HG03196 (cell line): Measurements from ENCODE around the gene LAMA2.
"Not testable (repeated sequence)": the region's sequence is repeated elsewhere in the genome, so short reads cannot be mapped to it uniquely, and the experiment has no call there.

Experiments
- ATAC-seq: cut with Tn5 transposase; IDR thresholded peaks from one replicate; pipeline ENCODE4 v1.9.1; 2021; ENCODE audit not compliant: unreplicated experiment

The LAMA2 gene

GRCh38 chr6:129073691-129074395 is 190.9 kb downstream of the LAMA2 start:
- no peak for ATAC-seq

- no peak for ATAC-seq
These were observed 201.5 kb downstream of the LAMA2 start for GRCh38 chr6:129084406-129084805.

- ATAC-seq, result not testable (repeated sequence)
These were observed 205.5 kb downstream of the LAMA2 start for GRCh38 chr6:129088481-129088880.

GRCh38 chr6:129089357-129089756 is 206.4 kb downstream of the LAMA2 start:
- ATAC-seq, result no peak

- no peak for ATAC-seq
These were observed 211.2 kb downstream of the LAMA2 start for GRCh38 chr6:129094147-129094546.

GRCh38 chr6:129096651-129097290 is 213.8 kb downstream of the LAMA2 start:
- ATAC-seq, result no peak

DNA sequence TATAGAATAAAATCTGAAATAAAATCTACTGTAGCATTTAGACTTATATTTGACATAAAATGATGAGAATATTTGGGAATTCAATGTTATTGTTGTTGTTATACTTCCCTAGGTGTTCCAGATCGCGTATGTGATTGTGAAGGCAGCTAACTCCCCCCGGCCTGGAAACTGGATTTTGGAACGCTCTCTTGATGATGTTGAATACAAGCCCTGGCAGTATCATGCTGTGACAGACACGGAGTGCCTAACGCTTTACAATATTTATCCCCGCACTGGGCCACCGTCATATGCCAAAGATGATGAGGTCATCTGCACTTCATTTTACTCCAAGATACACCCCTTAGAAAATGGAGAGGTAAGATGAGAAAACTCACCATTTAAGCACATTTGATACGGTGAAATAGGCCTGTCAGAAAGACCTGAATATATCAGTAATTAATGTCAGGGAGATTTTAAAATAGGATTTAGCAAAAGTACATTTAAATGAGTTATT is 215.2 kb downstream of the LAMA2 start:
- no peak for ATAC-seq

DNA sequence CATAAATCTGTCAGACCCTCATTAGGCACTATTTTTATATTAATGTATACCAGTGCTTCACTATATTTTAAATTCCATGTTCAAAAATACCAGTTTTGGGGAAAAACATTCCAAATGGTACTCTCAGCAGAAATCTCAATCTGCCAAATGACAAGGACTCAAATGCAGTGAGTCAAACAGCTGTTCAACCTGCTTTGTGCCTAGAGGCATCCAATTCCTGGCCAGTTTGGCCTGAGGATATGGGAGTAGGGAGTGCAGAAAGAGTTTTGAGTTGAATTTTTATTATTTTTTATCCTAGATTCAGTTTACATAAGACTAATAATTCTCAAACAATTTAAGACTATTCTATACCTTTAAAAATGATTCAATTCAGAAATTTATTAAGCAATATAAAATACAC is 216.8 kb downstream of the LAMA2 start:
- ATAC-seq, result no peak

GRCh38 chr6:129100164-129100563 is 217.2 kb downstream of the LAMA2 start:
- no peak for ATAC-seq

GRCh38 chr6:129102741-129103140 is 219.8 kb downstream of the LAMA2 start:
- ATAC-seq, result no peak

DNA sequence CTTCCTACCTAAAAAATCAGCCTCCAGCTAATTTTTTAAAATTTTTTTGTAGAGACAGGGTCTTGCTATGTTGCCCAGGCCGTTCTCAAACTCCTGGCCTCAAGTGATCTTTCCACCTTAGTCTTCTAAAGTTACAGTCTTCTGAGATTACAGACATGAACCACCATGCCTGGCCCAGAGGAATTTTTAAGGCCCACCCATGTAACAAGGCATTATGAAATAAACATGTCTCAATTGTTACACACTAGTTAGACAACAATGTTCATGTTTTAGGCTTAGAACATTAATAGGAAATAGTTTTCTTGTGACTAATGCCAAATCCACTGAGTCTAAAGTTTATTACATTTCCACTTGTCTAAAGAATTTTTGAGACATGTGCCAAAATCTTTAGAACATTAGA is 221.2 kb downstream of the LAMA2 start:
- no peak for ATAC-seq

DNA sequence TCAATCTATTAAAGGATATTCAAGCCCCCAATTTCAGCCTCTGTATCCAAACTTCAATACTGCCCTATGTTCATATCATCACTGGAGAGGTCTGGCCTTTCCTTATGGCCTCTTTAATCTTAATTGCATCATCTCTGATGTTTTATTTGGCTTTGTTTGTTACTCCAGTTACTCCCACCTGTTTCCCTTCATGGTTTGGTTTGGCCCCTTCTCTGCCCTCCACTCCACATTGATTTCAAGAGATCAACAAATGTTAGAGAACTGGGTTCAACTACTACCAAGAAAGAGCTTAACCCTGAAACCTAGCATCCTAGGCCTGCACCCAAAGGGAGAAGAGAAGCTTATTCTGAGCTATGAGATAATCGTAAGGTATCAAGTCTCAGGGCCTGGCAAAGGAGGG is 221.6 kb downstream of the LAMA2 start:
- ATAC-seq, result no peak

DNA sequence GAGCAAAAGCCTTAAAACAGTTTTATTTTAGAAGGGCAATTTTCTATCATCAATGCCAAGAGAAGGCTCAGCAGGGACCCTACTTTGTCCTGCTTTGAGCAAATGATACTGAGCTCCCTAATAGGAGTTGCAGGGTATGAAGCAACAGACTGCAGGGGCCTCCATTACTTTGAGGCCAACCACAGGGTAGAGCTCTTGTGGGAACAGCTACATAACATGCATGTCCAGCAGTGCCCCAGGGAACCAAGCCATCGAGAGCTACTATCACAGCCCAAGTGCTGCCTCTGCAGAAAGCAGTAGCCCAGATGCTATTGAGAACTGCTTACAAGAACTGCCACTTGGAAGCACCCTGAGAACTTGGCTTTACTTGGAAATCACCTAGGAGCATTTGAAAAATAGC is 222.1 kb downstream of the LAMA2 start:
- ATAC-seq, result no peak

GRCh38 chr6:129105793-129106192 is 222.9 kb downstream of the LAMA2 start:
- no peak for ATAC-seq

- ATAC-seq, result no peak
These were observed 225.4 kb downstream of the LAMA2 start for GRCh38 chr6:129108337-129108736.

GRCh38 chr6:129110690-129111343 is 227.9 kb downstream of the LAMA2 start:
- no peak for ATAC-seq

GRCh38 chr6:129111346-129111745 is 228.4 kb downstream of the LAMA2 start:
- ATAC-seq, result no peak

DNA sequence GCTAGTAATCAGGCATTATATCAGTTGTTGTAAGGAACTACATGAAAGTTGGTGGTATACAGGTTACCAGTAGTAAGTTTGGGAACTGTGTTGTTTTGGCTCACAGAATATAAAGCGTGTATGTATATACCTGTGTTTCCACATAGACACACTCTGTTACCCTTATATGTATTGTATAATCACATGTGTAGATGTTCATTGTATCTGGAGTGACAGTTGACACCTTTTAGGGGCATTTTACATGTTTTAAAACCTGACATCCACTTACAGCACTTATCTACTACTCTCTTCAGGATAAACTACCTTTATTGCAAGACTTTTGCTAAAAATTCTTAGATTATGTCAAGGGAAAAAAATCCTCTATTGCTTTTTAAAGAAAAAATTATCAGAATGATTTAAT is 228.9 kb downstream of the LAMA2 start:
- no peak for ATAC-seq

DNA sequence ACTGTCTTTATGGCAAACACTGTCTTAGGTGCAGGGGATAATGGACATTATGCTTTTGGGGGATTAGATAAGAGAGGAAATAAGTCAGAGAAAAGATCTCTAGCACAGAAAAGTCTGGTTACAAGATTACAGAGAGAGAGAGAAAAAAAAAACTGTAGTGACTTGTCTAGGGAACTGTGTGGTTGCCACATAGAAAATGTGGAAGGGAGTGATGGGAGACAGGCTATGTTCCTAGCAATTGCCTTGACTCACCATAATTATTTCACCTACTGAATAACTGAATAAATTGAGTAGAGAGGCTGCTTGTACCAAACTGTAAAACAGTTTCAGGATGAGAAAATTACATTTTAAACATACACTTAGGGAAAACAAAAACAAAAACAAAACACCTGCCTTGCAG is 229.7 kb downstream of the LAMA2 start:
- ATAC-seq, result no peak

DNA sequence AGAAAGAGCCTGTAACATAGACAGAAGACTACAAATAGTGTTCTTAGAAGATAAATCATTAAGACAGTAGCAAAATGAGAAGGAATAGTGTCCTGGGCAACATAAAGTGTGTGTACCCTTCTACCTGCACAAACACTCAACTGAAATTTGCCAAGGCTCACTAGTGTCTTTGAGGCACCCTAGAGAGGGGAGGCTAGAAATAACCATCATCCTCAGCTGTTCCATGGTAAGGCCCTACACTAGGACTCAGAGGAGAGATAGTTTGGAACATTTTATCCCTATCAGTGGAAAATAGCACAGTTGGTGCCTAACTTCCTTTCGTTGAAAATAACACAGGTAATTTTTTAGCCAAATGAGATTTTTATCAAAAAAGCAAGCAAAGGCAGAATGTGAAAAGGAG is 230.7 kb downstream of the LAMA2 start:
- no peak for ATAC-seq

- no peak for ATAC-seq
These were observed 231.9 kb downstream of the LAMA2 start for GRCh38 chr6:129114636-129115391.
